ENCODE results near the gene WAPL.

DNA sequence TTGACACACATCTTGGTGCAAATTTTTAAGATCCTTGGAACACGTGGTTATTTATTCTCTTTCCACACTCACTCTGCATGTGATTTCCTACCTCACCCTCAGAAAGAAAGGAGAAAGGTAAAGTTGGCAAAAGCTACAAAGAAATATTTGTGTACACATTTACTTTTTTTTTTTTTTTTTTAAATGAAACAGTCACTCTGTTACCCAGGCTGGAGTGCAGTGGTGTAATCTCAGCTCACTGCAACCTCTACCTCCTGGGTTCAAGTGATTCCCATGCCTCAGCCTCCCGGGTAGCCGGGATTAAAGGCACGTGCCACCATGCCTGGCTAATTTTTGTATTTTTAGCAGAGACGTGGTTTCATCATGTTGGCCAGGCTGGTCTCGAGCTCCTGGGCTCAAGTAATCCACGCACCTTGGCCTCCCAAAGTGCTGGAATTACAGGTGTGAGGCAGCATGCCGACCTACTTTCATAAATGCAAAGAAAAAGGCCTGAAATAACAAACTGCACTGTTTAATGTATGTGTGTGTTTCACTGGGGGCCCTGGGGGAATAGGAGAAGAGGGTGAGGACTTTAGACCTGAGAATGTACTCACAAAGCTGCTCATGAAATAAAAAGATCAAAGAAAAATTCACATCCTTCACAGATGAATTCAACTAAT is 83.4 kb downstream of the WAPL start:
- TF ChIP-seq CTCF (IDR thresholded peaks at IDR 0.05) (no peak), EP300 (IDR thresholded peaks at IDR 0.05) (no peak), POLR2A (IDR thresholded peaks at IDR 0.05; ENCODE audit: low read depth) (no peak)

Data from esophagus muscularis mucosa (tissue), 4 donors.